ENCODE results near the gene TBC1D5.
"Not testable (repeated sequence)": the region's sequence is repeated elsewhere in the genome, so short reads cannot be mapped to it uniquely, and the experiment has no call there.

The TBC1D5 gene

GRCh38 chr3:17749281-17749680, 6.8 kb upstream of the TBC1D5 start:
- DNase-seq (ENCODE audit: low read depth, low spot score), result no peak

GRCh38 chr3:17747890-17748247, 5.4 kb upstream of the TBC1D5 start:
- DNase-seq (ENCODE audit: low read depth, low spot score), result no peak

- no peak for DNase-seq (ENCODE audit: low read depth, low spot score)
These were observed 4.9 kb upstream of the TBC1D5 start for GRCh38 chr3:17747174-17747889.

- DNase-seq (ENCODE audit: low read depth, low spot score), result no peak
These were observed 3.5 kb upstream of the TBC1D5 start for GRCh38 chr3:17745894-17746293.

- peak; percentile 18 for DNase-seq (ENCODE audit: low read depth, low spot score)
These were observed 2.9 kb upstream of the TBC1D5 start for GRCh38 chr3:17745301-17745700.

GRCh38 chr3:17744693-17745092, 2.3 kb upstream of the TBC1D5 start:
- DNase-seq (ENCODE audit: low read depth, low spot score), result no peak

GRCh38 chr3:17743658-17743995, 1.2 kb upstream of the TBC1D5 start:
- DNase-seq (ENCODE audit: low read depth, low spot score), result no peak

GRCh38 chr3:17742880-17743657, 638 bp upstream of the TBC1D5 start:
- no peak for DNase-seq (ENCODE audit: low read depth, low spot score)

- no peak for DNase-seq (ENCODE audit: low read depth, low spot score)
These were observed 770 bp downstream of the TBC1D5 start for GRCh38 chr3:17741621-17742101.

- DNase-seq (ENCODE audit: low read depth, low spot score), result peak; percentile 22
These were observed 1.7 kb downstream of the TBC1D5 start for GRCh38 chr3:17740721-17741141.

- DNase-seq (ENCODE audit: low read depth, low spot score), result no peak
These were observed 3.5 kb downstream of the TBC1D5 start for GRCh38 chr3:17738921-17739320.

GRCh38 chr3:17738219-17738618, 4.2 kb downstream of the TBC1D5 start:
- DNase-seq (ENCODE audit: low read depth, low spot score), result no peak

- no peak for DNase-seq (ENCODE audit: low read depth, low spot score)
These were observed 4.8 kb downstream of the TBC1D5 start for GRCh38 chr3:17737591-17737990.

GRCh38 chr3:17735362-17735761, 7.1 kb downstream of the TBC1D5 start:
- DNase-seq (ENCODE audit: low read depth, low spot score), result not testable (repeated sequence)

GRCh38 chr3:17733768-17734167, 8.7 kb downstream of the TBC1D5 start:
- DNase-seq (ENCODE audit: low read depth, low spot score), result no peak

- no peak for DNase-seq (ENCODE audit: low read depth, low spot score)
These were observed 9.2 kb downstream of the TBC1D5 start for GRCh38 chr3:17733215-17733614.

- DNase-seq (ENCODE audit: low read depth, low spot score), result no peak
These were observed 12.0 kb downstream of the TBC1D5 start for GRCh38 chr3:17730318-17730967.

- DNase-seq (ENCODE audit: low read depth, low spot score), result no peak
These were observed 16.1 kb downstream of the TBC1D5 start for GRCh38 chr3:17726313-17726712.

- not testable (repeated sequence) for DNase-seq (ENCODE audit: low read depth, low spot score)
These were observed 16.6 kb downstream of the TBC1D5 start for GRCh38 chr3:17725844-17726243.

- DNase-seq (ENCODE audit: low read depth, low spot score), result no peak
These were observed 17.5 kb downstream of the TBC1D5 start for GRCh38 chr3:17724948-17725347.

GRCh38 chr3:17724122-17724521, 18.3 kb downstream of the TBC1D5 start:
- DNase-seq (ENCODE audit: low read depth, low spot score), result no peak

GRCh38 chr3:17717411-17717810, 25.0 kb downstream of the TBC1D5 start:
- DNase-seq (ENCODE audit: low read depth, low spot score), result no peak

GRCh38 chr3:17714473-17714872, 28.0 kb downstream of the TBC1D5 start:
- DNase-seq (ENCODE audit: low read depth, low spot score), result no peak

Data from ELF-1 (cell line).